PC-3 (cell line): Measurements from ENCODE around the gene POSTN. TPM values are rescaled to one million over a fixed set of nuclear protein-coding genes. Genes with fewer than 3 reads are reported as not detected.

Experiments
- ATAC-seq: fragments of 200-7000 bp; cut with Tn5 transposase; 2 replicates; pipeline ENCODE4 v1.9.1; 2020; ENCODE audit warnings: mild to moderate bottlenecking, moderate library complexity
- BruUV-seq: library from RNA; stranded (reverse); fragments of 400-500 nt; replicated peaks from 2 replicates; lab custom pipeline; 2021; lab: Mats Ljungman, UMichigan
- CTCF ChIA-PET: fragments of 300-600 bp; sonication (Branson Sonifier 250); formaldehyde crosslinking; loops from one replicate; lab custom pipeline; 2022; ENCODE audit warnings: antibody characterized with exemption; lab: Charles Lee
- POLR2A ChIA-PET: fragments of 300-600 bp; sonication (Branson Sonifier 250); formaldehyde crosslinking; loops from one replicate; lab custom pipeline; 2022; ENCODE audit warnings: antibody characterized with exemption; ENCODE audit not compliant: unreplicated experiment; lab: Charles Lee
- DNase-seq: peaks from one replicate; pipeline ENCODE4 v3.0.0-alpha.2; 2015
- H2AFZ ChIP-seq: fragments of 300-600 bp; sonication (generic); 2 replicates; pipeline ENCODE4 v1.6.0; 2016; ENCODE audit warnings: antibody characterized with exemption, low read length
- H3F3A ChIP-seq: fragments of 300-600 bp; sonication (generic); one replicate; pipeline ENCODE4 v1.6.0; 2017; ENCODE audit warnings: antibody characterized with exemption, low read length, control low read depth, mild to moderate bottlenecking; ENCODE audit not compliant: unreplicated experiment
- H3K27ac ChIP-seq: fragments of 300-600 bp; sonication (generic); 2 replicates; pipeline ENCODE4 v1.5.1; 2016; ENCODE audit warnings: mild to moderate bottlenecking, low read length
- H3K27me3 ChIP-seq: fragments of 300-600 bp; sonication (generic); 2 replicates; pipeline ENCODE4 v1.6.1; 2016; ENCODE audit warnings: low read length, mixed read lengths
- H3K36me3 ChIP-seq: fragments of 300-600 bp; sonication (generic); 2 replicates; pipeline ENCODE4 v1.6.1; 2016; ENCODE audit warnings: low read depth, mixed run types, low read length, mixed read lengths
- H3K4me1 ChIP-seq: fragments of 300-600 bp; sonication (generic); 2 replicates; pipeline ENCODE4 v1.5.1; 2016; ENCODE audit warnings: low read length; ENCODE audit not compliant: insufficient read depth
- H3K4me2 ChIP-seq: fragments of 300-600 bp; sonication (generic); 2 replicates; pipeline ENCODE4 v1.6.0; 2016; ENCODE audit warnings: low read length
- H3K4me3 ChIP-seq: fragments of 300-600 bp; sonication (generic); 2 replicates; pipeline ENCODE4 v1.5.1; 2016; ENCODE audit warnings: mild to moderate bottlenecking, low read length, mixed read lengths
- H3K79me2 ChIP-seq: fragments of 300-600 bp; sonication (generic); 2 replicates; pipeline ENCODE4 v1.6.1; 2017; ENCODE audit warnings: low read length, mixed read lengths
- H3K9ac ChIP-seq: fragments of 300-600 bp; sonication (generic); 2 replicates; pipeline ENCODE4 v1.6.0; 2016; ENCODE audit warnings: mild to moderate bottlenecking, low read length
- H3K9me2 ChIP-seq: fragments of 300-600 bp; sonication (generic); replicated peaks from 2 replicates; pipeline ENCODE4 v1.6.1; 2016; ENCODE audit warnings: mixed run types, low read length, mixed read lengths
- H3K9me3 ChIP-seq: fragments of 300-600 bp; sonication (generic); 2 replicates; pipeline ENCODE4 v1.6.1; 2016; ENCODE audit warnings: low read length, mixed read lengths
- H4K20me1 ChIP-seq: fragments of 300-600 bp; sonication (generic); 2 replicates; pipeline ENCODE4 v1.6.1; 2016; ENCODE audit warnings: low read length, mixed read lengths
- CTCF ChIP-seq: fragments of 300-600 bp; sonication (generic); conservative IDR thresholded peaks from 2 replicates; pipeline ENCODE4 v1.5.1; 2017; ENCODE audit warnings: antibody characterized with exemption, low read depth, mild to moderate bottlenecking, low read length
- EZH2 ChIP-seq: fragments of 300-600 bp; sonication (generic); IDR thresholded peaks from one replicate; pipeline ENCODE4 v1.6.1; 2017; ENCODE audit warnings: antibody characterized with exemption, mild to moderate bottlenecking, low read length; ENCODE audit not compliant: unreplicated experiment
- EZH2phosphoT487 ChIP-seq: fragments of 300-600 bp; sonication (generic); IDR thresholded peaks from 2 replicates; pipeline ENCODE4 v1.6.1; 2018; ENCODE audit warnings: mild to moderate bottlenecking, antibody characterized with exemption, low read length, borderline replicate concordance
- intact Hi-C: fragments of 100-400 bp; cut with micrococcal nuclease; formaldehyde crosslinking; loops from 2 replicates; pipeline ENCODE4 v1.9.0; 2023
- total RNA-seq: library from RNA; depleted of rRNA; stranded (reverse); fragments of >200 nt; gene quantifications from 2 replicates; pipeline ENCODE4 v1.2.3, GENCODE V29; 2014

POSTN gene
- total RNA-seq, 1 experiment from 2014 or later, result not detected

- no TSS peak for BruUV-seq
These were observed 11.3 kb downstream of the POSTN start for GRCh38 chr13:37587236-37587635.

GRCh38 chr13:37586164-37586563 lies 12.4 kb downstream of the POSTN start:
- H3K27me3 ChIP-seq, result peaks cover 24% of the 10 kb centered on the region
- H3K4me3 ChIP-seq, result no peak overlapping the region
- no peaks in the 10 kb centered on the region for H4K20me1 ChIP-seq
- H3K4me1 ChIP-seq, result no peaks in the 10 kb centered on the region
- H3K27ac ChIP-seq, result no peak overlapping the region
- H3K9me3 ChIP-seq, result no peaks in the 10 kb centered on the region
- ATAC-seq (no peak), DNase-seq (no peak)
- TF ChIP-seq CTCF, result no peak
- TF ChIP-seq EZH2phosphoT487, result no peak
- TF ChIP-seq EZH2, result no peak
- H3K9ac ChIP-seq, result no peak overlapping the region
- no TSS peak for BruUV-seq
- ChIA-PET CTCF (no interaction called here), POLR2A (no interaction called here)
- H3K79me2 ChIP-seq, result no peaks in the 10 kb centered on the region
- H3K9me2 ChIP-seq, result no peaks in the 10 kb centered on the region
- H3F3A ChIP-seq, result no peaks in the 10 kb centered on the region
- no peak overlapping the region for H2AFZ ChIP-seq
- intact Hi-C loops, result no loop called here
- H3K4me2 ChIP-seq, result no peak overlapping the region
- H3K36me3 ChIP-seq, result no peaks in the 10 kb centered on the region

More at GRCh38 chr13:37587236-37587635, 11.3 kb downstream of the POSTN start:
- ChIA-PET POLR2A (no interaction called here), CTCF (no interaction called here)
- no peaks in the 10 kb centered on the region for H3K9me2 ChIP-seq
- no peaks in the 10 kb centered on the region for H3K36me3 ChIP-seq
- no peaks in the 10 kb centered on the region for H4K20me1 ChIP-seq
- H3K4me2 ChIP-seq, result no peak overlapping the region
- no peak for DNase-seq
- ATAC-seq, result no peak
- intact Hi-C loops, result no loop called here
- H3K4me3 ChIP-seq, result no peak overlapping the region
- no peaks in the 10 kb centered on the region for H3F3A ChIP-seq
- no peaks in the 10 kb centered on the region for H3K9me3 ChIP-seq
- H3K79me2 ChIP-seq, result no peaks in the 10 kb centered on the region
- H2AFZ ChIP-seq, result no peak overlapping the region
- peaks cover 18% of the 10 kb centered on the region for H3K27me3 ChIP-seq
- H3K27ac ChIP-seq, result no peak overlapping the region
- no peak for TF ChIP-seq CTCF
- TF ChIP-seq EZH2, result no peak
- TF ChIP-seq EZH2phosphoT487, result no peak
- no peaks in the 10 kb centered on the region for H3K4me1 ChIP-seq
- no peak overlapping the region for H3K9ac ChIP-seq

- DNase-seq, result no peak
- H3K79me2 ChIP-seq, result no peaks in the 10 kb centered on the region
- peaks cover 30% of the 10 kb centered on the region for H3K27me3 ChIP-seq
- intact Hi-C loops, result no loop called here
- H3K27ac ChIP-seq, result no peak overlapping the region
- H3K4me2 ChIP-seq, result no peak overlapping the region
- H3K4me1 ChIP-seq, result no peaks in the 10 kb centered on the region
- TF ChIP-seq CTCF (no peak), EZH2phosphoT487 (no peak), EZH2 (no peak)
- no peak overlapping the region for H2AFZ ChIP-seq
- no peak for ATAC-seq
- no peaks in the 10 kb centered on the region for H3K9me2 ChIP-seq
- no peaks in the 10 kb centered on the region for H3K36me3 ChIP-seq
- ChIA-PET CTCF (no interaction called here), POLR2A (no interaction called here)
- H4K20me1 ChIP-seq, result no peaks in the 10 kb centered on the region
- no peaks in the 10 kb centered on the region for H3F3A ChIP-seq
- no TSS peak for BruUV-seq
- no peaks in the 10 kb centered on the region for H3K9me3 ChIP-seq
- no peak overlapping the region for H3K9ac ChIP-seq
- no peak overlapping the region for H3K4me3 ChIP-seq
These were observed 13.0 kb downstream of the POSTN start for GRCh38 chr13:37585541-37585940.
